ENCODE results near the gene COPE. TPM values are rescaled to one million over a fixed set of nuclear protein-coding genes. Genes with fewer than 3 reads are reported as not detected.

The COPE gene
- total RNA-seq, 4 donors from 2014 or later, result 173 to 238 (median 197) TPM

DNA sequence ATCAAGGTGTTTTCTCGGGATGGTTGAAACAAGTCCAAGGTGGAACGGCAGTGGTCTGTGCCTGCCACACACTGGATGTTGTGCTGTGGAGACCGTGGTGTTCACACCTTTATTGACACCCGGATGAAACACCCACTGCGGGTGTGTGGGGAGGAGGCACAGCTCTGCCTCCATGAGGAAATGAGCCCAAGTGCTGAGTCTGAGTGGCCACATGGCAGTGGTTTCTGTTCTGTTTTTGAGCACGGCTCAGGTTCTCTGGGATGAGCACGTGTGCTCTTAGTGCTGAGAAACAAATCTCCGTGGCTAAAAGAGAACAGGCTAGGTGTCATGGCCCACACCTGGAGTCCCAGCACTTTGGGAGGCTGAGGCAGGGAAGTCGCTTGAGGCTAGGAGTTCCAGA lies 58.0 kb downstream of the COPE start:
- intact Hi-C loops (cut with DNase I; ENCODE audit: low total_unique reads), result no loop called here

DNA sequence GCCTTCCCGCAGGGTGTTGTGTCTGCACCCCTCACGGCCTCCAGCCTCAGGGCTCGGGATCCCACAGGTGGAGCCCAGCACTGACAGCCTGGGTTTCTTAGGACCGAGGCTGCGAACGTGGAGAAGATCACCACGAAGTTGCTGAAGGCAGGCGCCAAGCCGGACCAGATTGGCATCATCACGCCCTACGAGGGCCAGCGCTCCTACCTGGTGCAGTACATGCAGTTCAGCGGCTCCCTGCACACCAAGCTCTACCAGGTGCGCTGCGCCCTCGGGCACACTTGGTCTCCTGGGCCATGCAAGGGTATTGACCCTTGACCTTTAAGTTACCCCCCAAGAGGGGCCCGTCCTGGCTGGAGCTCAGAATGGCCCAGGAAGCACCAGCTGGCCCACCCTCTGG lies 58.5 kb downstream of the COPE start:
- H3K4me3 ChIP-seq (ENCODE audit: low read depth, poor library complexity, severe bottlenecking), result no peak overlapping the region
- 86 to 90% methylated on average over 17 of the region's 17 CpGs for WGBS, 2 donors
- intact Hi-C loops (cut with DNase I; ENCODE audit: low total_unique reads), result no loop called here
- DNase-seq (ENCODE audit: low spot score in 2 of 2), result no peak
- TF ChIP-seq POLR2A (IDR thresholded peaks at IDR 0.05), result no peak
- TF ChIP-seq, protein P1, sequence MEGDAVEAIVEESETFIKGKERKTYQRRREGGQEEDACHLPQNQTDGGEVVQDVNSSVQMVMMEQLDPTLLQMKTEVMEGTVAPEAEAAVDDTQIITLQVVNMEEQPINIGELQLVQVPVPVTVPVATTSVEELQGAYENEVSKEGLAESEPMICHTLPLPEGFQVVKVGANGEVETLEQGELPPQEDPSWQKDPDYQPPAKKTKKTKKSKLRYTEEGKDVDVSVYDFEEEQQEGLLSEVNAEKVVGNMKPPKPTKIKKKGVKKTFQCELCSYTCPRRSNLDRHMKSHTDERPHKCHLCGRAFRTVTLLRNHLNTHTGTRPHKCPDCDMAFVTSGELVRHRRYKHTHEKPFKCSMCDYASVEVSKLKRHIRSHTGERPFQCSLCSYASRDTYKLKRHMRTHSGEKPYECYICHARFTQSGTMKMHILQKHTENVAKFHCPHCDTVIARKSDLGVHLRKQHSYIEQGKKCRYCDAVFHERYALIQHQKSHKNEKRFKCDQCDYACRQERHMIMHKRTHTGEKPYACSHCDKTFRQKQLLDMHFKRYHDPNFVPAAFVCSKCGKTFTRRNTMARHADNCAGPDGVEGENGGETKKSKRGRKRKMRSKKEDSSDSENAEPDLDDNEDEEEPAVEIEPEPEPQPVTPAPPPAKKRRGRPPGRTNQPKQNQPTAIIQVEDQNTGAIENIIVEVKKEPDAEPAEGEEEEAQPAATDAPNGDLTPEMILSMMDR (IDR thresholded peaks at IDR 0.05), result no peak

More for the DNA sequence above, 58.0 kb downstream of the COPE start:
- TF ChIP-seq, protein P1 (IDR thresholded peaks at IDR 0.05), result no peak
- no peak for TF ChIP-seq POLR2A (IDR thresholded peaks at IDR 0.05)
- H3K4me3 ChIP-seq (ENCODE audit: low read depth, poor library complexity, severe bottlenecking), result no peak overlapping the region
- 80 to 87% methylated on average over 9 of the region's 9 CpGs for WGBS, 2 donors
- DNase-seq (ENCODE audit: low spot score in 2 of 2), result no peak

DNA sequence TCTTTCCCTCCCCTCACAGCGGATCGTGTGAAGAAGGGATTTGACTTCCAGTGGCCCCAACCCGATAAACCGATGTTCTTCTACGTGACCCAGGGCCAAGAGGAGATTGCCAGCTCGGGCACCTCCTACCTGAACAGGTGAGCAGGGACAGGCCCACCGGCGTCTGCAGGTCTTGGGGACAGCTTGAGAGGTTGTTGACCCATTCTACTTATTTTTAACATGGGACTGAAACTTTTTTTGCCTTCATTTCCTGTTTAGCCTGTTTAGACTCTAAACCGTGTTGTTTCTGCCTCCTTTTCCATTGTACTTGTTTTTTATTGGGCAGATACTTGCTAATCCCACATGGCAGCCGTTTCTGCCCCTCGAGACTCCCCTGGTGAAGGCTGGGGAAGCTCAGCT lies 58.9 kb downstream of the COPE start:
- intact Hi-C loops (cut with DNase I; ENCODE audit: low total_unique reads), result no loop called here
- TF ChIP-seq POLR2A (IDR thresholded peaks at IDR 0.05), result no peak
- TF ChIP-seq, protein P1 (IDR thresholded peaks at IDR 0.05), result no peak
- H3K4me3 ChIP-seq (ENCODE audit: low read depth, poor library complexity, severe bottlenecking), result no peak overlapping the region
- no peak for DNase-seq (ENCODE audit: low spot score in 2 of 2)
- 84 to 86% methylated on average over 11 of the region's 11 CpGs for WGBS, 2 donors

DNA sequence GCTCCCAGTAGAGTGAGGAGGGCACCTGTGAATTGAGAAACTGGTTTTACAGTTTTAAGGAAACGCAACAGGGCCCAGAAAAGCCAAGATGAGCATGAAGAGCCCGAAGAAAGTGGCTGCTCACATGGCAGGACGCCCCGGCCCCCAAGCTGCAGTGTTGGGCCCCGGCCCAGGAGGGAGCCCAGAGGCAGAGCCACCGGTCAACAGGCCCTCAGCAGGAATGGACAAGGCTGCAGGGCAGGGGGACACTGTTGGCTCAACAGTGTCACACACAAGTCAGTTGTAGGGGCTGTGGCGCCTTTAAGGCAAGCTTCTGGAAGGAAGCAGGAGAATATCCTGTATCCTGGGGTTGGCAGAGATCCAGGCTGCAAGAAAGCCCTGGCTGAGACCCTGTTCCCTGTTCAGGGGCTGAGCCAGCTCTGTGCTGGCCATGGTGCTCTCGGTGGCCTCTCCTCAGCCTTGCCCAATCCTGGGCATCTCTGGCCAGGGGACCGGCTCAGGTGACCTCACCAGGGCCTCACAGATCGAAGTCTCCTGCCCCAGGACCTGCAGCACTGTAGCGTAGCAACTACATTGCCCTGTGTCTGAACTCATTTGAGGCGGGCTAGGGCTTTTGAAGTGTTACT lies 59.4 kb downstream of the COPE start:
- no peak for TF ChIP-seq POLR2A (IDR thresholded peaks at IDR 0.05)
- TF ChIP-seq, protein P1 (IDR thresholded peaks at IDR 0.05), result no peak
- intact Hi-C loops (cut with DNase I; ENCODE audit: low total_unique reads), result no loop called here
- H3K4me3 ChIP-seq (ENCODE audit: low read depth, poor library complexity, severe bottlenecking), result no peak overlapping the region
- WGBS, 2 donors, result 84 to 86% methylated on average over 12 of the region's 12 CpGs
- no peak for DNase-seq (ENCODE audit: low spot score in 2 of 2)

DNA sequence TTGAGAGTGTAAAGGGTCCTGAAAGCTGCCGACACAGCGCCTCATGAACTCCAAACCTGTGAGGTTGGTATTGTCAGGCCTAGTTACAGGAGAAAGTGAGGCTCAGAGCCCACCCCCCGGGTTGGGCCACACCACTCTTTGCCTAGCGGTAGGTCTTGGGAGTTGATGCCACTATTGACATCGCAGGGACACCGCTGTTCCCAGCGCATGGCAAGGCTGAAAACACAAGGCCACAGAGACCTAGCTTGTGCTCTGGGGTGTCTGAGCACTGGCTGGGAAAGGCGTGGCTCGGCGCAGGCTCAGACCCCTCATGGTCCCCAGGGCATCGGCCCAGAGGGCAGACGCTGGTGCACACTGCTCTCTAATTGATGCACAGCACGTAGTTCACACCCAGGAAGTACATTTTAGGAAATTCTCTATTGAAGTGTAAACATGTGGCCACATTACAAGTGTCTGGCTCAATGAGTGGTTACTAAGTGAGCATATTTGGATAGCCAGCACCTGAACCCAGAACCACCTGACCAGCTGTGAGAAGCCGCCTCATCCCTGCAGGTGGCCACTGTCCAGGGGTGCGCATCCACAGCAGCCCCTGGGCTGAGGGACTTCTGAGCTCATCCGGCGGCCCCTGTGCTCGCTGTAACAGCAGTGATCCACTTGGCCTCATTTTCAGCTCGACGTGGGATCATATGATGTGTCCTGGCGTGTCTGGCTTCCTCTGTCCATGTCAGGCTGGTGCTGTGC lies 60.1 kb downstream of the COPE start:
- 88 to 91% methylated on average over 21 of the region's 21 CpGs for whole genome bisulfite sequencing, 2 donors
- no peak for DNase-seq (ENCODE audit: low spot score in 2 of 2)
- intact Hi-C loops (cut with DNase I; ENCODE audit: low total_unique reads), result no loop called here
- TF ChIP-seq, protein P1 (IDR thresholded peaks at IDR 0.05), result no peak
- no peak for TF ChIP-seq POLR2A (IDR thresholded peaks at IDR 0.05)
- H3K4me3 ChIP-seq (ENCODE audit: low read depth, poor library complexity, severe bottlenecking), result no peak overlapping the region

All from lower leg skin (tissue), 4 donors.